ENCODE measurements around the gene SRGAP2C.
"Not testable (repeated sequence)": the region's sequence is repeated elsewhere in the genome, so short reads cannot be mapped to it uniquely, and the experiment has no call there.

SRGAP2C gene

DNA sequence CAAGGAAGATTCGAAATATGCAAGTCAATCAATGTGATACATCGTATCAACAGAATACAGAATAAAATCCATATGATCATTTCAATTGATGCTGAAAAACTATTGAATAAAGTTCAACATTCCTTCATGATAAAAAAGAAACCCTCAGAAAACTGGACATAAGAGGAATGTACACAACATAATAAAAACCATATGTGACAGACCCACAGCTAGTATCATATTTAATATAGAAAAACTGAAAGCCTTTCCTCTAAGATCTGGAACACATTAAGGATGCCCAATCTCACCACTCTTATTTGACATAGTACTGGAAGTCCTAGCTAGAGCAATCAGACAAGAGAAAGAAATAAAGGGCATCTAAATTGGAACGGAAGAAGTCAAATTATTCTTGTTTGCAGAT is 254.1 kb downstream of the SRGAP2C start:
- H3K27me3 Mint-ChIP-seq (ENCODE audit: low read depth); H3K36me3 Mint-ChIP-seq (ENCODE audit: low read depth); H3K27ac Mint-ChIP-seq; DNase-seq (ENCODE audit: low spot score); H3K4me1 Mint-ChIP-seq (ENCODE audit: low read depth); H3K4me3 Mint-ChIP-seq: not testable (repeated sequence)
- H3K9me3 Mint-ChIP-seq = peaks cover 13% of the 10 kb centered on the region

GRCh38 chr1:121440993-121441392 is 256.2 kb downstream of the SRGAP2C start:
- H3K27ac Mint-ChIP-seq = no peak overlapping the region
- DNase-seq (ENCODE audit: low spot score) = no peak
- H3K4me1 Mint-ChIP-seq (ENCODE audit: low read depth) = peaks cover 9% of the 10 kb centered on the region
- H3K27me3 Mint-ChIP-seq (ENCODE audit: low read depth) = peaks cover 4% of the 10 kb centered on the region
- H3K36me3 Mint-ChIP-seq (ENCODE audit: low read depth) = no peaks in the 10 kb centered on the region
- peaks cover 13% of the 10 kb centered on the region for H3K9me3 Mint-ChIP-seq
- H3K4me3 Mint-ChIP-seq = no peak overlapping the region

Measured in T-helper 2 cell treated with Interferon-gamma antibody and Interleukin-4, amounts not matched to agents 5 μg/mL and 100 μg/mL, for 36 hours (primary cell).